Liver (tissue), 3 donors: Measurements from ENCODE around the gene OR2T6.
"Not testable (repeated sequence)": the region's sequence is repeated elsewhere in the genome, so short reads cannot be mapped to it uniquely, and the experiment has no call there.

Source experiments
- REST ChIP-seq: IDR thresholded peaks from 2 replicates; pipeline ENCODE4 v1.6.1; 2016; ENCODE audit warnings: antibody characterized with exemption, mild to moderate bottlenecking
- TAF1 ChIP-seq: conservative IDR thresholded peaks from 2 replicates; pipeline ENCODE4 v1.6.1; 2016; ENCODE audit warnings: antibody characterized with exemption, mild to moderate bottlenecking
- ZBTB33 ChIP-seq: IDR thresholded peaks from 2 replicates; pipeline ENCODE4 v1.6.1; 2016; ENCODE audit warnings: antibody characterized with exemption
- TF ChIP-seq, protein P1 (sequence below): fragments of 150-350 bp; IDR thresholded peaks from 2 replicates; pipeline ENCODE4 v1.5.1; 2017; ENCODE audit warnings: improper control_type of control experiment, low read depth, low read length; ENCODE audit not compliant: missing input control
- donor health status: healthy.
- donor health status: healthy.

GRCh38 chr1:248428192-248428533 lies 52.6 kb downstream of the OR2T6 start:
- TF ChIP-seq, protein P1, sequence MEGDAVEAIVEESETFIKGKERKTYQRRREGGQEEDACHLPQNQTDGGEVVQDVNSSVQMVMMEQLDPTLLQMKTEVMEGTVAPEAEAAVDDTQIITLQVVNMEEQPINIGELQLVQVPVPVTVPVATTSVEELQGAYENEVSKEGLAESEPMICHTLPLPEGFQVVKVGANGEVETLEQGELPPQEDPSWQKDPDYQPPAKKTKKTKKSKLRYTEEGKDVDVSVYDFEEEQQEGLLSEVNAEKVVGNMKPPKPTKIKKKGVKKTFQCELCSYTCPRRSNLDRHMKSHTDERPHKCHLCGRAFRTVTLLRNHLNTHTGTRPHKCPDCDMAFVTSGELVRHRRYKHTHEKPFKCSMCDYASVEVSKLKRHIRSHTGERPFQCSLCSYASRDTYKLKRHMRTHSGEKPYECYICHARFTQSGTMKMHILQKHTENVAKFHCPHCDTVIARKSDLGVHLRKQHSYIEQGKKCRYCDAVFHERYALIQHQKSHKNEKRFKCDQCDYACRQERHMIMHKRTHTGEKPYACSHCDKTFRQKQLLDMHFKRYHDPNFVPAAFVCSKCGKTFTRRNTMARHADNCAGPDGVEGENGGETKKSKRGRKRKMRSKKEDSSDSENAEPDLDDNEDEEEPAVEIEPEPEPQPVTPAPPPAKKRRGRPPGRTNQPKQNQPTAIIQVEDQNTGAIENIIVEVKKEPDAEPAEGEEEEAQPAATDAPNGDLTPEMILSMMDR, result not testable (repeated sequence)
- TF ChIP-seq TAF1, ZBTB33, REST: not testable (repeated sequence)
